HG02970 (cell line): ENCODE results near the gene LIM2.
A peak's percentile ranks its signal among the peaks of the same experiment; 100 is the strongest.

Source experiments
- ATAC-seq: cut with Tn5 transposase; IDR thresholded peaks from one replicate; pipeline ENCODE4 v1.9.1; 2021; ENCODE audit warnings: mild to moderate bottlenecking, moderate library complexity, moderate number of reproducible peaks; ENCODE audit not compliant: unreplicated experiment, low FRiP score

LIM2 gene

DNA sequence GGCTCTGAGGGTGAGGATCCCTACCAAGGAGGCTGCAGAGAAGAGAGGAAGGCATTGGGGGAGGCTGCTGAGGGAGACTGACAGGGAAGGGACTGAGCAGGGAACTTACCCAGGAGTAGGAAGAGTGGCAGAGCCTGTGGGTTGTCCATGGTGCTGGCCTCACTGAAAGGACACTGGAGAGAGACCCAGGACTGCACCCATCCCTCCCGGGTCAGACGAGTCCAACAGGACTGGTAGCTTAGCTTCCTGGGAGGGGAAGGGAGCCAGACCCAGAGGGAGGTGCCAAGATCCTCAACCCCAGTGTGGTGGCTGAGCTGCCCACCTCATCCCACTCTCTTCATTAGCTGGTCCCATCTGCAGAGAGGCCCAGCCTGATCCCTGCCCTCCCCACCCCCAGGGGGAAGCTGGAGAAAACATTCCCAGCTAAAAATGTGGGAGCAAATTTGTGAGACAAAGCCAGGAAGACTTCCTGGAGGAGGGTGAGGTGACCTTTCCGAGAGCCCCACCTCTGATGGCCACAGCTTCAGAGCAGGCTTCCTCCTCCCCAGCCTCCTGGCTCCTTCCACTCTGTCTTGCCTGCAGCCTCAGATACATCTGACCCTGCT lies 45.7 kb downstream of the LIM2 start, which contains the start of gene VSIG10L:
Gene VSIG10L, minus strand, starts transcription at position 164 of the 605 bp plus-strand sequence. Its CDS starts 15 bp downstream, at position 149.
- no peak for ATAC-seq

DNA sequence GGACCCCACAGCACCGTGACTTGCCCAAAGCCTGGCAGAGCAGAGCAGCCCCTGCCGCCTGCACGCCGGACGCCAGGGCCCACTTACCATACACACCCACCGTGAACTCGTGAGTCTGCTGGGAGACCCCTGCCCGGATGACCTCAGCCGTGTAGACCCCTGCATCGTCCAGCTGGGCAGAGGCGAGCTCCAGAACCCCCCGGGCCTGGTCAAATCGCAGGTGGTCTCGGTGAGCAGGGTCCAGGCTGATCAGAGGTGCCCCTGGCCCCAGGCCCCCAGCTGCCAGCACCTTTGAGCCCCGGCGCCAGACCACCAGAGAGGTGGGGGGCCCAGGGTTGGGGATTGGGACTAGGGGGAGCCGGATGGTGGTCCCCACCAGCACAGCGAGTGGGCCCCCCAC lies 46.7 kb downstream of the LIM2 start:
- ATAC-seq, result no peak

DNA sequence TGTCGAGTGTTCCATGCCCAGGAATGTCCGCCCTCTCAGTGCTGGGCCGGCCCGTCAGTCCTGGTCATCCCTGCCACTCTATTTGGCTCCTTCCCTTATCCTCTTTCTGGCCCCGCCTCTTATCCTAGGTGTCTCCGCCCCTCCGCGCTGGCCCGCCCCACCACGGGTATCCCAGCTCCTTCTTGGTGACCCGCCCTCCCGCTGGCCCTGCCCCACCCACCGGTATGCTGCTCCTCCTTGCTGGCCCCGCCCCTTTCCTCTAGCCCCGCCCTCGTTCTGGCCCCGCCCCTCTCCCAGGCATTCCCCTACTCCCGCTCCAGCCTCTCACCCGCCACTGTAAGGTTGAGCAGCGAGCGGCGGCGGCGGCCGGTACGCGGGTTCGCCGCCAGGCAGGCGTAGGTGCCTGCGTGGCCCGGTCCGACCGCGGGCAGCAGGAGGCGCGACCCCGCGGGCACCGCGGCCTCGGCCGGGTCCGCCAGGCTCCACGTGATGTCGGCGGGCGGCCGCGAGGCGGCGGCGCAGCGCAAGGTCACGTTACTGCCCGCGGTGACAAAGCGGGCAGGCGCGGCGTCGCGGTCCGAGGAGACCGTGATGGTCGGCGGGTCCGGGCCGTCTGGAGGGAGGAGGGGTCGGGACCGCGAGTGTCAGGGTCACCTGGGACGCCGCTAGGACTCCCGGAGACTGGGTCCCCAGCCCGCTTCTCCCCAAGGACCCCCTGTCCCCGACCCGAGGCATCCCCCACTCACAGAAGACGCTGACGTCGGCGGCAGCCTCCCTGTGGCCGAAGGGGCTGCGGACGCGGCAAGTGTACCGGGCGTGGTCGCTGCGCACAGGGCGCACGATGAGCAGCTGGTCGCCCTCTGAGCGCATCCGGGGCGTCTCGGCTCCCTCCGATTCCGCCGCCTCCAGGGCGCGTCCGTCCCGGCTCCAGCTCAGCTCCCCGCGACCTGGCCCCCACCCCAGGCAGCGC lies 47.8 kb downstream of the LIM2 start:
- ATAC-seq, result peak; percentile 47

DNA sequence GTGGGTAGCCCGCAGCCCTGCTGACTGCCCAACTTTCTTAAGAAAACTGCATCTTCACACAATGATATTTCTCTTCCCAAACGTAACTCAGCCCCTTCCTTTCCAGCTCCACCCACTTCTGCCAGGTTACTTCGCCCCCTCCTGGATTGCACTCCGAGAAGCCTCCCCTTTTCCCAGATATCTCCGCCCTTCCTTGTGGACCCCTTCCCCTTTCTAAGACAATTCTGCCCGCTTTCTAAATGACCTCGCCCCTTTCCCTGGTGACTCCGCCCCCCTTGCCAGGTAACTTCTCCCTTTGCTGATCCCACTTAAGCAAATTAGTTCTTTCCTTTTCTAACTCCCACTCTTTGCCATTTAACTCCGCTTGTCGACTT lies 48.5 kb downstream of the LIM2 start:
- no peak for ATAC-seq

DNA sequence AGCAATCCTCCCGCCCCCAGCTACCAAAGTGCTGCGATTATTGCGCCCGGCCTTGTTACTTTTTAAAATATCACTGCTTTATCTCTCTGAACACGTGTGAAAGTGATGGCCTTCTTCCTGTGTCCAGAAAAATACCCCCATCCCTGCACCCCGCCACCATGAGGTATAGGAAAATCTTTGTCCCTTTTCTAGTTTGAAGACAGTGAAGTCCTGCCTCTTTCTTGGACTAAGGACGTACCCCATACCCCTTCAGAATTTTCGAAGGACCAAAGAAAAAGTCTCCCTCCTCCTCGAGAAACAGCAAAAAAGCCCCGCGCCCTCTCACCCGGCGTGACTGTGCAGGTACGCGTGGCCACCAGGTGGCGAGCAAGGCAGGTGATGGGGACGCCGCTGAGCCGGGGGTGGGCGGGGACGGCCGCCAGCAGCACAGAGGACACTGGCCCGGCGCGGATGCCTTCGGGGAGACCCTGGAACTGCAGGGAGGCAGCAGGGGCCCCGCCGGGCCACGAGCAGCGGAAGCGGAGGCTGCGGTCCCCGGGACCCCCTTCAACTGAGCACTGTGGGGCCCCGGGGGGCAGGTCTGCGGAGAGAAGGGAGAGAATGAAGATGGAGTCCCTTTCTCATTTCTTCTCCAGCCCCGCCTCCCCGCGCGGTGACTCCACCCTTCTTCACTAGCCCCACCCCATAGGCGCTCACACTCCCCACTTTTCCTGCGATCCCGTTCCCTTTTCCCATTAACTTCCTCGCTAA lies 49.0 kb downstream of the LIM2 start:
- peak; percentile 59 for ATAC-seq

DNA sequence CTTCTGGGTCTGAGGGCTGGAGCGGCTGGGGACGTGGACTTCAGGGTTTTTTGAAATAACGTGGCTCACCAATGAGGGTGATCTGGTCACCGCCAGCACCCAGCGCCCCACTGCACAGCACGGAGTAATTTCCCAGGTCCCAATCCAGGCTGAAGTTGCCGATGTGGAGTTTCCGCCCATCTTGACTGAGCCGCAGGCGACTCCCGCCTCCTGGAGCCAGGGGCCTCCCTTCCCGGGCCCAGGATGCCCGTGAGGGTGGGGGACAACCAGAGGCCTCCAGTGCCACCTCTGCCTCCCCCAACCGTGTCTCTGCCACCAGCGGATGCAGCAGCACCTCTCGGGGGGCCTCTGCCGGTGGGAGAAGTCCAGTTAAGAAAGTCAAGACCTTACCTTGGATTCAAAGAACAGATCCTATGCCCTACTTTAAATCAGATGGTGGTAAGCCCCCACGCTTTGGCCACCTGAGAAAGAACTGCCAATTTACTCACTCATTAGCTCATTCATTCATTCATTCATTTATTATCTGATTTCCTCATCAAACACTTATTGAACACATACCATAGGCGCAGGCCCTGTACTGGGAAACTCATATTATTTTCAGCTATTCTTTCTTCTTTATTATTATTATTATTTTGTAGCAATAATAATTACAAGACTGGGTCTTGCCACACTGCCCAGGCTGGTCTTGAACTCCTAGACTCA lies 49.8 kb downstream of the LIM2 start:
- no peak for ATAC-seq

- no peak for ATAC-seq
Observed at GRCh38 chr19:51337141-51337860, 50.5 kb downstream of the LIM2 start.

GRCh38 chr19:51333836-51334460 lies 53.8 kb downstream of the LIM2 start:
- ATAC-seq, result no peak

- no peak for ATAC-seq
Observed at GRCh38 chr19:51331716-51332115, 56.1 kb downstream of the LIM2 start.

DNA sequence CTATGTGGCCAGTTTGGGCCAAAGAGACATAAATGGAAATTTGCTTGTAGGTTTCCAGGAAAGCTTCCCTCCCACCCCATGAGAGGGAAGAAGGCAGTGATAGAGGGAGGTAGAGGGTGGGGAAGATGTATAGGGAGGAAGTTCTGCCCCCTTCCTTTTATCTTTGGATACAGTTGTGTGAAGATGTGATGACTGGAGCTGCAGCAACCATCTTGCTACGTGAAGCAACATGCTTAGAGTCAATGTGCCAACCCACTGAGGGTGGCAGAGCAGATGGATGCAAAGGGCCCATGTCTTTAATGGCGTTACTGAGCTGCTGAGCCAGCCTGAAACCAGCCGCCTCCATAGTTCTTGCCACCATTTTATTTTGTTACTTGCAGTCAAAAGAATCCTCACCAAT lies 56.6 kb downstream of the LIM2 start:
- ATAC-seq, result no peak

DNA sequence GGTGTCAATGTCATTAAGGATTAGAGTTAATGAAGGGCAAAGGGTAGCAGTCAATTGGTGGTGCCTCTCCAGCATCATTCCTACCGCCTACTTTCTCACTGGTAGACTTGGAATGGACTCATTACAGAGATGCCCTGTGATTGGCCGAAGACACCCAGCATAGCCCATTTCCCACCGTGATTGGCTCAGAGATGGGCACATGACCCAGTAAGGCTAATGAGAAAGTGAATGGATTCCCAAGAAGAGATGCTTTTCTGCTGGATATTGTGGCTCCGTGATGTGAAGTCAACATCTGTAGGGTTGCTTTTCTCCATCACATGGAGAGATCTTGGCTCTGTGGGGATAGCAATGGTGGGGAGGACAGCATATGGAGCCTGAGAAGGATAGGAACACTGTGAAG lies 57.4 kb downstream of the LIM2 start:
- no peak for ATAC-seq
